Cardiac fibroblast (primary cell): Measurements from ENCODE around the gene EFCAB12.
"Not testable (repeated sequence)": the region's sequence is repeated elsewhere in the genome, so short reads cannot be mapped to it uniquely, and the experiment has no call there.

Experiments
- DNase-seq, 2 donors: peaks; one replicate each; pipeline versions ENCODE4 v3.0.0 to v3.0.0-alpha.2; 2010; ENCODE audit warnings: low read depth in 2 of 2
- H3K4me3 ChIP-seq, 2 donors: replicated peaks in 1 of 2; 1 replicate in 1 of 2; 2 replicates in 1 of 2; pipeline ENCODE4 v1.5.1; 2011; ENCODE audit warnings: low read depth in 2 of 2, low read length in 2 of 2, mild to moderate bottlenecking in 2 of 2, moderate library complexity in 1 of 2
- TF ChIP-seq, protein P1 (sequence below): IDR thresholded peaks from one replicate; pipeline ENCODE4 v1.5.1; 2011; ENCODE audit warnings: low read depth, mild to moderate bottlenecking, low read length, inconsistent platforms

EFCAB12 gene

DNA sequence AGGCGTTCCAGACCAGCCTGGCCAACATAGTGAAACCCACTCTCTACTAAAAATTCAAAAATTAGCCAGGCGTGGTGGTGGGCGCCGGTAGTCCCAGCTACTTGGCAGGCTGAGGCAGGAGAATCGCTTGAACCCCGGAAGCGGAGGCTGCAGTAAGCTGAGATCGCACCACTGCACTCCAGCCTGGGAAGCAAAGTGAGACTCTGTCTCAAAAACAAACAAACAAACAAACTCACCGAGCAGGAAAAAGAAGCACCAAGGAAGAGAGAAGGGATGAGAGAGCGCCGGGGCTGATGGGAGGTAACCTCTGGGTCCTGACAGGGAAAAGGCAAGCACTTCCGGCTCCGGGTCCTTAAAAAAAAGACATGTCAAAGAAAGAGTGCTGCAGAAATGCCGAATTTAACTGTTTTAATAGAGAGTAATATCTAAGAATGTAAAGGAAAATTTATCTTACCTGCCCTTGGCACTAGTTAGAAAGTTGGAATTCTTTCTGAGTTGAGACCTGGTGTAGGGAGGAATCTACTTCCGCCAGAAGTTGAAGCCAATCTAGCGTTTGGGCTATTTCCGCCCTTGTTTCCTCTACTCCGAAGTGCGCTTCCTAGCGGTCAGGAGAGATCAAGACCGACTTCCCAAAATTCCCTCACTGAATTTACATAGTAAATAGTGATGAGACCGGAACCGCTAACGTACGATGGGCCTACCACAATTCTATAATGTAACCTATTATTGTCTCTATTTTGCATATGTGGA, 29.1 kb downstream of the EFCAB12 start:
- TF ChIP-seq, protein P1, sequence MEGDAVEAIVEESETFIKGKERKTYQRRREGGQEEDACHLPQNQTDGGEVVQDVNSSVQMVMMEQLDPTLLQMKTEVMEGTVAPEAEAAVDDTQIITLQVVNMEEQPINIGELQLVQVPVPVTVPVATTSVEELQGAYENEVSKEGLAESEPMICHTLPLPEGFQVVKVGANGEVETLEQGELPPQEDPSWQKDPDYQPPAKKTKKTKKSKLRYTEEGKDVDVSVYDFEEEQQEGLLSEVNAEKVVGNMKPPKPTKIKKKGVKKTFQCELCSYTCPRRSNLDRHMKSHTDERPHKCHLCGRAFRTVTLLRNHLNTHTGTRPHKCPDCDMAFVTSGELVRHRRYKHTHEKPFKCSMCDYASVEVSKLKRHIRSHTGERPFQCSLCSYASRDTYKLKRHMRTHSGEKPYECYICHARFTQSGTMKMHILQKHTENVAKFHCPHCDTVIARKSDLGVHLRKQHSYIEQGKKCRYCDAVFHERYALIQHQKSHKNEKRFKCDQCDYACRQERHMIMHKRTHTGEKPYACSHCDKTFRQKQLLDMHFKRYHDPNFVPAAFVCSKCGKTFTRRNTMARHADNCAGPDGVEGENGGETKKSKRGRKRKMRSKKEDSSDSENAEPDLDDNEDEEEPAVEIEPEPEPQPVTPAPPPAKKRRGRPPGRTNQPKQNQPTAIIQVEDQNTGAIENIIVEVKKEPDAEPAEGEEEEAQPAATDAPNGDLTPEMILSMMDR = peak; percentile 71
- peak; percentile 98 for DNase-seq
- H3K4me3 ChIP-seq = peak overlapping the region; percentile 75 to 84

DNA sequence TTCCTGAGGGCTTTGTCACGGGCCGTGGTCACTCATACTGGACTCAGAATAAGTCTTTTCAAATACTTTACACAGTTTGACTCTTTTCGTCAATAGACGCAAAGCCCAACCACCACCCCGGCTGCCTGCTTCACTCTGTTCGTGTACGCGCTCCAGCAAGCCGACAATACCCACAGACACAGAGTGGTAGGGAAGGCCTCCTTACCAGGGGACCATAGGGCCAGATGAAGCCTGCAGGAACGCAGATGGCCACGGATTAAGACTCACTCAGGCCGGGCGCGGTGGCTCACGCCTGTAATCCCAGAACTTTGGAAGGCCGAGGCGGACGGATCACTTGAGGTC, 29.7 kb downstream of the EFCAB12 start:
- DNase-seq = peak; percentile 29 to 33
- H3K4me3 ChIP-seq = peak overlapping the region; percentile 75 to 84
- TF ChIP-seq, protein P1 = no peak

DNA sequence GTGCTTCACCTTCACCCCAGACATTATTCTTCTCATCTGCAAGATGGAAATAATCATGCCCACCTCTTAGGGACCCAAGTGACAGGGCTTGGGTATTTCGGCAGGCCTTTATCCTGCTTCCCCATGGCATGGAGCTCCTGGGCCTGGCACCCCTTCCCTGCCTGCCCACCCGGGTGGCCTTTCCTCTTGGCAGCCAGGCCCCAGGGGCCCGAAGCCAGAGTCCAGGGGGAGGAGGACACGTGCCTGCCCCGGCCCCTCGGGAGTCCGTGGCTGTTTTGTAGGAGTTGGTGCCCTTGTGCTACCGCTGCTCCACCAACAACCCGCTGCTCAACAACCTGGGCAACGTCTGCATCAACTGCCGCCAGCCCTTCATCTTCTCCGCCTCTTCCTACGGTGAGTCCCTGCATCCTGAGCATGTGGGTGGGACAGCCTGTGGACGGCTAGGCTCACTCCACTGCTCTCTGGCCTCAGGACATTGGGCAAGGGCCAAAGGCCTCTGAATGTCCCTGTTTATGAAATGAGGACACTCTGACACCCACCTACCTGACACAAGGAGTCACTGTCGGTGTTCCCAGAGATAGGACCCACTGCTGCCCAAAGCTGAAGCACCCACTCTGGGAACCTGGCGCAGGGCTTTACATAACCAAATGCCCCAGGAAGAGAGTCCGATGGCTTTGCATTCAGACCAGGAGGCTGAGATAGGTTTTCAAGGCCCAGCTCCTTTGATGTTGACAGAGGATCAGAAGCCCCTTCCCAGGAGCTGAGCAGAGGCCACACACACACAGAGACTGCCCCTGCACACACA, 34.5 kb downstream of the EFCAB12 start:
- DNase-seq, H3K4me3 ChIP-seq: not testable (repeated sequence)

DNA sequence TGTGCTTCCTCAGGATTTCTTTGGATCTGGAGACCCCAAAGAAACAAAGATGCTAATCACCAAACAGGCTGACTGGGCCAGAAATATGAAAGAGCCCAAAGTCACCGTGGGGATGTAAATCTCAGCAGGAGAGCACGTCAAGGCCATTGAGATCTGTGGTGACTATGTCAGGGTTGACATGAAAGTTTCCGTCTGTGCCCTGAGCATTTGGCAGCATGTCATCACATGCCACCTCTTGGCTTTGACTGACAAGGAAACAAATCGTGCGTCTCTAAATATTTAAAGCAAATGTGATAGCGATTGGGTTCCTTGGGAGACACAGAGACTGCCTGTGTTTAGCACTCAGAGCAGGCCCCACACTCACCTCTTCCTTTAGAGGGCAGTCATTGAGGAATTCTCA, 35.2 kb downstream of the EFCAB12 start:
- H3K4me3 ChIP-seq = no peak overlapping the region
- TF ChIP-seq, protein P1 = no peak
- no peak for DNase-seq

DNA sequence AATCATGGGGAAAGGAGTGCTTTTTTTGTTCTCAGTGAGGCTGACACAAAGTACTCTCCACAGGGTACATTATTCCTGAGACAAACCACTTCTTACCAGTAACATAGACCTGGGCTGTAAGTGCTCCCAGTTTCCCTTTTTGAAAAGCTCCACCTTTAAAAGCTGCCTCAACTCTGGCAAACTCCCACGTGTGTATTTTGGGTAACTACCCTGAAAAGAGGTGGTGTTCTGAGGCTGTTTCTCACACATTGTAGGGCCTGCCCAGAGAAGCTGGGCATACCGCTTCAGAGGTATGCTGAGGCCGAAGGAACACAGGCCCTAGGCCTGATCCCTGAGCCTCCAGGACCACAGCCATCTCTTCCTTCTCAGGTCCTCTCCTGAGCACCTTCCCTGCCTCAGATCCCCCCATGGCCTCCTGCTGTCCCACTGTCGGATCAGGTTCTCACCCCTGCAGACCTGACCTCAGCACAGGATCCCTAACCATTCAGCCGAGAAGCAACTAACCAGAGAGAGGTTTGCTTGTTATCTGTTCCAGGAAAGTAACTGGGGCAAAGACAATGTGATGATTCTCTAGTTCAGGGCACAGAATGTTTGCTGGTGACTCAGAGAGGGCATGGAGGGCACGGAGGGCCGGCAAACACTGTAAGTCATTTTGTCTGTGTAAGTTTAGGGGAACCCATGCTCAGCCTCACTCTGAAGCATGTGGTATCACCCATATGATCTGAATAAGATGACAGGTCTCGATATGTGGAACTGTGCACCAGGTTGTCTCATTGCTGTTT, 36.1 kb downstream of the EFCAB12 start:
- H3K4me3 ChIP-seq, DNase-seq: not testable (repeated sequence)

DNA sequence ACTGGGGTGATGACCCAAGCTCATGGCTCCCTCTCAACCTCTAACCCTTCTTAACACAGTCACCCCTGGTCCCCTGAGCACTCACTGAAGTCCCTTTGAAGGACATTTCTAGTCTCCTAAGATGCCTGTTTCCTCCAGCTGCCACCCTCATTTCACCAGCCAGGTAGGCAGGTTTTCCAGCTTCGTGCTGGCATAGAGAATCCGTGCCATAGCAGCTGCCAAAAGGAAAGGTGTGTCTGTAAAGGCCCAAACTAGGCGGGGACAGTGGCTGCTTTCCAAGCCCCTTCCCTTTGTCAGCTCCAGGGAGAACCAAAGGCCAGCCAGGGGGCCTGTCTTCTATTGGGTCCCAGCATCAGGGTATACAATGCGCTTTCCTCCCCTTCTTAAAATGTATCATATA, 36.9 kb downstream of the EFCAB12 start:
- not testable (repeated sequence) for DNase-seq, H3K4me3 ChIP-seq

DNA sequence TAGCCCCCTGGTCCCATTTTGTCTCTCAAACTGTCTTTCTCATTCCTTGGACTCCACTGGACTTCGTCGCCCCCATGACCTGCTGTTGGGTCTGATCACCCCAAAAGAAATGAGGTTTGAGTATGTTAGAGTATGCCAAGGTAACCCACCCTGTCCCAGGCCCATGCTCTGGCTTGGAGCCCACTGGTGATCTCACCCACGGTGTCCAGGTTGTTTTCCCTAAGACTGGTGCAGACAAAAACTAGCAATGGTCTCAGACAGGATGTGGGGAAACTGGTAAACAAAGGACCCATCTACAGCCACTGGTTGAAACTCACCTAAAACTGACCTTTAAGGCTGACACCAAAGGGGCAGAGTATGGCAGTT, 38.9 kb downstream of the EFCAB12 start:
- H3K4me3 ChIP-seq = no peak overlapping the region
- TF ChIP-seq, protein P1 = no peak
- DNase-seq = peak in 1 of 2 donors; percentile 19

DNA sequence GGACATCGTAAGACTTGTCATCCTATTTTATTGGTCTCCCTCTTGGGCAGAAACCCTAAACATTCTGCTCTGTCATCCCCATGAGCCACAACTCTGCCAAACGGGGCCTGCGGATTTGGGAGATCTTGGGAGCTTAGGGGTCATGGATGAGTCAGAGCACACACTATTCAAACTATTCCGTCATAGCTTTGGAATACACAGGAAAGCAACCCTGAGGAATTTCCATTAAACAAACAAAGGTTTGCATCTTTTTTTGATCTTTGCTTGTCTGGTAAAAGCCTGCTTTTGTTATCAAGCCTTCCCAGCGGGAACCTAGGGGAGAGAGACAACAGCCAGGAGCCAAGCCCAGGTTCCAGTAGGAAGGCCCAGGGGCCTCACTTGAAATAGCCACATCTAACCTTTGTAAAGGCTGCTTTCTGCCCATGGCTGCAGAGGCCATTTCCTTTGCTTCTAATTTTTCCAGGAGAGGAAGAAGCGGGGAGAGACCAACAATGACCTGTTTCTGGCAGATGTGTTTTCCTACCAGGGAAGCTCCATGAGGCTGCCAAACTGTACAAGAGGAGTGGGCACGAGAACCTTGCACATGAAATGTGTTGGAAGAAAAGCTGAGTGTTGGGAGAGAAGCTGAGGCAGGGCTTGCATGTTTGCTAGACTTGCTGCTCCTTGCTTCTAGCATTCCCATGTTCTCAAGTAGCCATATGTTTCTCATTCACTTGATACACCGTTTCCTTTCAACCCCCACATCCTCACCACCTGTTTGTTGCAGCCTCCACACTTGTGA, 39.5 kb downstream of the EFCAB12 start:
- H3K4me3 ChIP-seq = not testable (repeated sequence)
- DNase-seq = peak; percentile 62 to 69
